HL-60 (cell line): ENCODE measurements around the gene GNPTG.

Source experiments
- DNase-seq, 2 experiments: peaks; one replicate each; pipeline ENCODE4 v3.0.0-alpha.2; 2010 to 2020; ENCODE audit warnings: low read depth in 1 of 2, low spot score in 1 of 2
- H3K27ac ChIP-seq: fragments of 250-450 bp; sonication (Bioruptor Pico); replicated peaks from 2 replicates; pipeline ENCODE4 v1.5.1; 2020; ENCODE audit warnings: mild to moderate bottlenecking, moderate library complexity
- H3K27me3 ChIP-seq: fragments of 250-450 bp; sonication (Bioruptor Pico); 2 replicates; pipeline ENCODE4 v1.5.1; 2021; ENCODE audit warnings: mild to moderate bottlenecking, moderate library complexity; ENCODE audit not compliant: insufficient read depth, poor library complexity, severe bottlenecking
- H3K4me3 ChIP-seq: replicated peaks from 2 replicates; pipeline ENCODE4 v1.5.1; 2011; ENCODE audit warnings: mild to moderate bottlenecking, control low read depth, low read length; ENCODE audit not compliant: insufficient read depth
- GABPA ChIP-seq: IDR thresholded peaks from 2 replicates; pipeline ENCODE4 v1.6.1; 2012; ENCODE audit warnings: low read depth
- POLR2AphosphoS5 ChIP-seq: IDR thresholded peaks from 2 replicates; pipeline ENCODE4 v1.6.1; 2012; ENCODE audit warnings: low read depth
- SPI1 ChIP-seq: IDR thresholded peaks from 2 replicates; pipeline ENCODE4 v1.6.1; 2012; ENCODE audit warnings: low read depth, mild to moderate bottlenecking, borderline replicate concordance
- TF ChIP-seq, protein P1 (sequence below): IDR thresholded peaks from one replicate; pipeline ENCODE4 v1.5.1; 2011; ENCODE audit warnings: low read length, control low read depth, inconsistent platforms; ENCODE audit not compliant: insufficient read depth
- TF ChIP-seq, protein P2 (sequence below): IDR thresholded peaks from 2 replicates; pipeline ENCODE4 v1.6.1; 2012; ENCODE audit warnings: low read depth; ENCODE audit not compliant: insufficient replicate concordance

Gene GNPTG

DNA sequence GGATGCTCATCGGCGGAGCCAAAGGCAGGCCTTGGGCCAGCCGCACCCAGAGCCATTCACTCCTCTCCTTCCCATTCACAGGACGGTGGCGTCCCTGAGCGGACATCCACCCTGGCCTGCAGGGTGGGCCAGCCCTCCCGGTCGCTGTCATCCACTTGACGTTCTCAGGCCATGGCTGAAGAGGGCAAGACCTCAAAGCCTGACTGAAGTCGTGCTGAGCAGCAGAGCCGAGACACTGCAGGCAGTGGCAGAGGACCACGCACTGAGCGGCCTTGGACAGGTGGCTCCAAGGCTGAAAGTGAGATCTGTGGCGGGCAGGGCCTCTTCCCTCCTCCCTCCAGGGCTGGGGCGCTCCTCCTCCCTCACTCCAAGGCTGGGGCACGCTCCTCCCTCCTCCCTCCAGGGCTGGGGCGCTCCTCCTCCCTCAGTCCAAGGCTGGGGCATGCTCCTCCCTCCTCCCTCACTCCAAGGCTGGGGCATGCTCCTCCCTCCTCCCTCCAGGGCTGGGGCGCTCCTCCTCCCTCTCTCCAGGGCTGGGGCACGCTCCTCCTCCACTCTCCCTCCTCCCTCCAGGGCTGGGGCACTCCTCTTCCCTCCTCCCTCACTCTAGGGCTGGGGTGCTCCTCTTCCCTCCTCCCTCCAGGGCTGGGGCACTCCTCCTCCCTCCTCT, 24.1 kb downstream of the GNPTG start:
- H3K27ac ChIP-seq, result no peak overlapping the region

DNA sequence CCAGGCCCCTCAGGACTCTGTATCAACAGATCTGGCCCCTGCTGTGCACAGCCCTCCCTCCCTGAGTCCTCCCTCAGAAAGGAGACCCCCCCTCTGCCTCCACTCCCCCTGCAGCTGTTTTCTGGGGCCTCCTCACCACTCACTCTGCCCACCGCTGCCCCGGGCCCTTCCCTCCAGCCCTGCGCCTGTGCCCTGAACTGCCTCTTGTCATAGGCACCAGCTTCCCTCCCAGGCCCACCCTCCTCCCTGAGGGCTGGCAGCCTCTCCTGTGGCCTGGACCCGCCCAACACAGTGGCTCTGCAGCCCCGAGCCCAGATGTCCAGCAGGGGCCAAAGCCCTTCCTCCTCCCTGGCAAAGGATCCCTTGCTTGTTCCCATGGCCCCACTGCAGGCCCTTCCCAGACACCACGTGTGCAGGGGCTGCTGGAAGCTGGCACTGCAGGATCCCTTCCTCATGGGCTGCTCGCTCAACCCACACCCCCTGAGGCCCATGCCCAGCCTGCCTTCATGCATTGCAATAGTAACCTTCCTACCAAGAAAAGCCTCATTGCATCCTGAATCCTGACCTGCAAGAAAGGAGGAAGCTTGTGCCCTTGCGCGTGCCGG, 25.8 kb downstream of the GNPTG start:
- Histone ChIP-seq H3K27ac (no peak overlapping the region), H3K27me3 (no peaks in the 10 kb centered on the region), H3K4me3 (no peak overlapping the region)
- DNase-seq, result no peak
- no peak for TF ChIP-seq POLR2AphosphoS5
- TF ChIP-seq SPI1, result no peak
- TF ChIP-seq, protein P1, sequence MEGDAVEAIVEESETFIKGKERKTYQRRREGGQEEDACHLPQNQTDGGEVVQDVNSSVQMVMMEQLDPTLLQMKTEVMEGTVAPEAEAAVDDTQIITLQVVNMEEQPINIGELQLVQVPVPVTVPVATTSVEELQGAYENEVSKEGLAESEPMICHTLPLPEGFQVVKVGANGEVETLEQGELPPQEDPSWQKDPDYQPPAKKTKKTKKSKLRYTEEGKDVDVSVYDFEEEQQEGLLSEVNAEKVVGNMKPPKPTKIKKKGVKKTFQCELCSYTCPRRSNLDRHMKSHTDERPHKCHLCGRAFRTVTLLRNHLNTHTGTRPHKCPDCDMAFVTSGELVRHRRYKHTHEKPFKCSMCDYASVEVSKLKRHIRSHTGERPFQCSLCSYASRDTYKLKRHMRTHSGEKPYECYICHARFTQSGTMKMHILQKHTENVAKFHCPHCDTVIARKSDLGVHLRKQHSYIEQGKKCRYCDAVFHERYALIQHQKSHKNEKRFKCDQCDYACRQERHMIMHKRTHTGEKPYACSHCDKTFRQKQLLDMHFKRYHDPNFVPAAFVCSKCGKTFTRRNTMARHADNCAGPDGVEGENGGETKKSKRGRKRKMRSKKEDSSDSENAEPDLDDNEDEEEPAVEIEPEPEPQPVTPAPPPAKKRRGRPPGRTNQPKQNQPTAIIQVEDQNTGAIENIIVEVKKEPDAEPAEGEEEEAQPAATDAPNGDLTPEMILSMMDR, result no peak
- no peak for TF ChIP-seq GABPA

More for the DNA sequence above, 24.1 kb downstream of the GNPTG start:
- Histone ChIP-seq H3K27me3 (no peaks in the 10 kb centered on the region), H3K4me3 (no peak overlapping the region)
- DNase-seq, result no peak
- TF ChIP-seq, protein P1, result no peak
- TF ChIP-seq, protein P2, sequence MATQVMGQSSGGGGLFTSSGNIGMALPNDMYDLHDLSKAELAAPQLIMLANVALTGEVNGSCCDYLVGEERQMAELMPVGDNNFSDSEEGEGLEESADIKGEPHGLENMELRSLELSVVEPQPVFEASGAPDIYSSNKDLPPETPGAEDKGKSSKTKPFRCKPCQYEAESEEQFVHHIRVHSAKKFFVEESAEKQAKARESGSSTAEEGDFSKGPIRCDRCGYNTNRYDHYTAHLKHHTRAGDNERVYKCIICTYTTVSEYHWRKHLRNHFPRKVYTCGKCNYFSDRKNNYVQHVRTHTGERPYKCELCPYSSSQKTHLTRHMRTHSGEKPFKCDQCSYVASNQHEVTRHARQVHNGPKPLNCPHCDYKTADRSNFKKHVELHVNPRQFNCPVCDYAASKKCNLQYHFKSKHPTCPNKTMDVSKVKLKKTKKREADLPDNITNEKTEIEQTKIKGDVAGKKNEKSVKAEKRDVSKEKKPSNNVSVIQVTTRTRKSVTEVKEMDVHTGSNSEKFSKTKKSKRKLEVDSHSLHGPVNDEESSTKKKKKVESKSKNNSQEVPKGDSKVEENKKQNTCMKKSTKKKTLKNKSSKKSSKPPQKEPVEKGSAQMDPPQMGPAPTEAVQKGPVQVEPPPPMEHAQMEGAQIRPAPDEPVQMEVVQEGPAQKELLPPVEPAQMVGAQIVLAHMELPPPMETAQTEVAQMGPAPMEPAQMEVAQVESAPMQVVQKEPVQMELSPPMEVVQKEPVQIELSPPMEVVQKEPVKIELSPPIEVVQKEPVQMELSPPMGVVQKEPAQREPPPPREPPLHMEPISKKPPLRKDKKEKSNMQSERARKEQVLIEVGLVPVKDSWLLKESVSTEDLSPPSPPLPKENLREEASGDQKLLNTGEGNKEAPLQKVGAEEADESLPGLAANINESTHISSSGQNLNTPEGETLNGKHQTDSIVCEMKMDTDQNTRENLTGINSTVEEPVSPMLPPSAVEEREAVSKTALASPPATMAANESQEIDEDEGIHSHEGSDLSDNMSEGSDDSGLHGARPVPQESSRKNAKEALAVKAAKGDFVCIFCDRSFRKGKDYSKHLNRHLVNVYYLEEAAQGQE, result no peak
- TF ChIP-seq POLR2AphosphoS5, result no peak
- no peak for TF ChIP-seq GABPA
- no peak for TF ChIP-seq SPI1

DNA sequence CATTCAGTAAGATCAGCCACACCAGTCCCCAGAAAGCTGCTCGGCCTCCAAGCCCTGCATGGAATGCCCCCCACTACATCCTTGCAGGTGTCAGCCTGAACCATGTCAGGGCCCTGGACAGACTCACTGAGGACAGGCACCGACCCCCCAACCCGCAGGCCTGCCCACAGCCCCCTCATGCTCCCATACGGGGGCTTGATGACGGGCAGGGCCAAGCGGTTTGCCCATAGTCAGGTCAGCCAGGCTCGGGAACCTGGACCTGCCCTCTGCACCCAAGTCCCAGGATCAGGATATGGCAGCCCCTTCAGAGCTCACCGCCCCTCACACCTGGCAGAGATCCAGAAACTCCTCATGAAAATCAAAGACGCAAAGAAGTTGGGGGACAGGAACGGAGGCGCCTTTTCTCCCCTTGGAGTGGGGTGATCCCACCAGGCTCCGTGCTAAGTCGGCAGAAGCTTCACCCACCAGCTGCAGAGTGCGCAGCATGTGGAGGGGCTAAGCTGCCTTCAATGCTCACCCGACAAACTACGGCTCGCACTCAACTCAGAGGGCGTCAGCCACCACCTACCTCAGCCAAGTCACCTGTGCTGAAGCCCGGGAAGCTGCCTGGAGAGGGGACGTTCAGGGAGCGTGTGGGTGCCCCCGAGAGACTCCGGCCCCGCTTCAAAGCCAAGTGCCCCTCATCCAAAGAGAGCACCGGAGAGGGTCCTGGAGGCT, 26.5 kb downstream of the GNPTG start:
- H3K27ac ChIP-seq, result no peak overlapping the region; the same call in 1 of the 2 replicates
- no peak for TF ChIP-seq POLR2AphosphoS5
- no peaks in the 10 kb centered on the region for H3K27me3 ChIP-seq
- H3K4me3 ChIP-seq, result peak overlapping the region; percentile 59
- no peak for DNase-seq

DNA sequence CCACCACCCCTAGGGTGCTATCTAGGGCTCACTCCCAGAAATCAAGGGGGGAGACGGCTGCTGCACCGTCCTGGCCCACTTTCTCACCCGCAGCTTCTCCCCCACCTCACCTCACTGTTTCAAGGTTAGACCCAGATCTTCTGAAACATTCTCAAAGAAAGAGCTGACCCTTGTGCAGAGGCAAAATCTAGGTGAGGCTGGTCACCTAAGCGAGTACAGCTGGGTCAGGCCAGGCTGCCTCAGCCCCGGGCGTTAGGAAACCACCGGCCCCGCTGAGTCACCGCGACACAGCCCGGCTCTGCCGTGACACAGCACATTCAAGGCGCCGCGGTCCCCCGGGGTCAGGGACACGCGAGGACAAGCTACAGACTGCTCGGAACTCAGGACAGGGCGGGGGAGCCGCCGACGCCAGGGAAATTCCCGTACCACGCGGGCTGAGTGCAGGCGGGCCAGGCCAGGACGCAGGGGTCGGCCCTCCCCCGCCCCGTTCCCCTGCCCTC, 27.1 kb downstream of the GNPTG start:
- H3K27me3 ChIP-seq, result no peaks in the 10 kb centered on the region
- peak; percentile 71 to 76 for DNase-seq
- peak overlapping the region; percentile 59 for H3K4me3 ChIP-seq
- H3K27ac ChIP-seq, result peak overlapping the region; percentile 82
- TF ChIP-seq, protein P1, result no peak
